HL-60 (cell line): Measurements from ENCODE around the gene WWOX.

ENCODE experiments used
- GABPA ChIP-seq: IDR thresholded peaks from 2 replicates; pipeline ENCODE4 v1.6.1; 2012; ENCODE audit warnings: low read depth
- TF ChIP-seq, protein P1 (sequence below): IDR thresholded peaks from one replicate; pipeline ENCODE4 v1.5.1; 2011; ENCODE audit warnings: low read length, control low read depth, inconsistent platforms; ENCODE audit not compliant: insufficient read depth
- TF ChIP-seq, protein P2 (sequence below): IDR thresholded peaks from 2 replicates; pipeline ENCODE4 v1.6.1; 2012; ENCODE audit warnings: low read depth; ENCODE audit not compliant: insufficient replicate concordance

DNA sequence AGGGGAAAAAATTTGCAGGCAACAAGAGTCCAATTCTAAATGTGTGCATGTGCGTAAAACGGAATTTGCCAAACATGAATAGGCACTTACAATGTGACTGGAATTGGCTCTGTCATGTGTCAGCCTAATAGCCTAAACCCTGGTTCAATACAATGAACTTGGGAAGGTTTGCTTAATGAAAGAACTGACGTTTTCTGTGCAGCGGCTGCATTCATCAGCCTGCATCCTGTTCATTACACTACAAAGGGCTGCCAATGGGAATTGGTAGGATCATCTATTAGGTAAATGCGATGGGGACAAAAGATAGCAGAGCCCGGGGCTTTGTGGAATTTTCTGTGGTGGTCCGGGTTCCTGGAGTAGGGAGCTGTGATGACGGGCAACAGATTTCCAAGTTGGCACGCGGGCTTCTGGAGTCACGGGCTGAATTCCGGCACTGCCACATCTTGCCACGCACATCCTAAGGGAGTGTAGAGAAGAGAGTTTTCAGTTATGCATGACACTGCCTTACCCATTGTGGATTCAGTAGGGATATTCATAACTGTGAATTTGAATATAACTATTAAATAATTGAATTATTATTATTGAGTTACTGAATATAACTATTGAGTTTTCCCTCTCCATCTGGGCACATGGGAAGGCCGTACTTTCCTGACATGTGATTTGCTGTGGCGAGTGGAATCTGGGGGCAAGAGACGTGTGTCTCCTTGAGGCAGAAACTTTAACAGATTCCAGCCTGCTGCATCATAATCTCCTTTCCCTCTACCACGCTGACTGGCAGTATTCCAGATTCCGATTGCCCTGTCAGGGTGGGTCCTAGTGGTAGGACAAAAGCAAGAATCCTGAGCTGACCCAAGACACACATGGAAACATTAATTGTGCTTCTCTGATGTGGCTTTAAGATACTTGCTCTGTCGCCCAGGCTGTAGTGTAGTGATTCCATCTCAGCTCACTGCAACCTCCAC lies 565.6 kb downstream of the WWOX start:
- TF ChIP-seq, protein P1, sequence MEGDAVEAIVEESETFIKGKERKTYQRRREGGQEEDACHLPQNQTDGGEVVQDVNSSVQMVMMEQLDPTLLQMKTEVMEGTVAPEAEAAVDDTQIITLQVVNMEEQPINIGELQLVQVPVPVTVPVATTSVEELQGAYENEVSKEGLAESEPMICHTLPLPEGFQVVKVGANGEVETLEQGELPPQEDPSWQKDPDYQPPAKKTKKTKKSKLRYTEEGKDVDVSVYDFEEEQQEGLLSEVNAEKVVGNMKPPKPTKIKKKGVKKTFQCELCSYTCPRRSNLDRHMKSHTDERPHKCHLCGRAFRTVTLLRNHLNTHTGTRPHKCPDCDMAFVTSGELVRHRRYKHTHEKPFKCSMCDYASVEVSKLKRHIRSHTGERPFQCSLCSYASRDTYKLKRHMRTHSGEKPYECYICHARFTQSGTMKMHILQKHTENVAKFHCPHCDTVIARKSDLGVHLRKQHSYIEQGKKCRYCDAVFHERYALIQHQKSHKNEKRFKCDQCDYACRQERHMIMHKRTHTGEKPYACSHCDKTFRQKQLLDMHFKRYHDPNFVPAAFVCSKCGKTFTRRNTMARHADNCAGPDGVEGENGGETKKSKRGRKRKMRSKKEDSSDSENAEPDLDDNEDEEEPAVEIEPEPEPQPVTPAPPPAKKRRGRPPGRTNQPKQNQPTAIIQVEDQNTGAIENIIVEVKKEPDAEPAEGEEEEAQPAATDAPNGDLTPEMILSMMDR = no peak
- TF ChIP-seq, protein P2, sequence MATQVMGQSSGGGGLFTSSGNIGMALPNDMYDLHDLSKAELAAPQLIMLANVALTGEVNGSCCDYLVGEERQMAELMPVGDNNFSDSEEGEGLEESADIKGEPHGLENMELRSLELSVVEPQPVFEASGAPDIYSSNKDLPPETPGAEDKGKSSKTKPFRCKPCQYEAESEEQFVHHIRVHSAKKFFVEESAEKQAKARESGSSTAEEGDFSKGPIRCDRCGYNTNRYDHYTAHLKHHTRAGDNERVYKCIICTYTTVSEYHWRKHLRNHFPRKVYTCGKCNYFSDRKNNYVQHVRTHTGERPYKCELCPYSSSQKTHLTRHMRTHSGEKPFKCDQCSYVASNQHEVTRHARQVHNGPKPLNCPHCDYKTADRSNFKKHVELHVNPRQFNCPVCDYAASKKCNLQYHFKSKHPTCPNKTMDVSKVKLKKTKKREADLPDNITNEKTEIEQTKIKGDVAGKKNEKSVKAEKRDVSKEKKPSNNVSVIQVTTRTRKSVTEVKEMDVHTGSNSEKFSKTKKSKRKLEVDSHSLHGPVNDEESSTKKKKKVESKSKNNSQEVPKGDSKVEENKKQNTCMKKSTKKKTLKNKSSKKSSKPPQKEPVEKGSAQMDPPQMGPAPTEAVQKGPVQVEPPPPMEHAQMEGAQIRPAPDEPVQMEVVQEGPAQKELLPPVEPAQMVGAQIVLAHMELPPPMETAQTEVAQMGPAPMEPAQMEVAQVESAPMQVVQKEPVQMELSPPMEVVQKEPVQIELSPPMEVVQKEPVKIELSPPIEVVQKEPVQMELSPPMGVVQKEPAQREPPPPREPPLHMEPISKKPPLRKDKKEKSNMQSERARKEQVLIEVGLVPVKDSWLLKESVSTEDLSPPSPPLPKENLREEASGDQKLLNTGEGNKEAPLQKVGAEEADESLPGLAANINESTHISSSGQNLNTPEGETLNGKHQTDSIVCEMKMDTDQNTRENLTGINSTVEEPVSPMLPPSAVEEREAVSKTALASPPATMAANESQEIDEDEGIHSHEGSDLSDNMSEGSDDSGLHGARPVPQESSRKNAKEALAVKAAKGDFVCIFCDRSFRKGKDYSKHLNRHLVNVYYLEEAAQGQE = no peak
- no peak for TF ChIP-seq GABPA
